Bone marrow (tissue), 2 donors: ENCODE data around the gene CDSN.
"Not testable (repeated sequence)": the region's sequence is repeated elsewhere in the genome, so short reads cannot be mapped to it uniquely, and the experiment has no call there.

Experiments
- DNase-seq, 2 donors: peaks; one replicate each; lab custom pipeline; 2025; lab: John Stamatoyannopoulos, UW

CDSN gene

DNA sequence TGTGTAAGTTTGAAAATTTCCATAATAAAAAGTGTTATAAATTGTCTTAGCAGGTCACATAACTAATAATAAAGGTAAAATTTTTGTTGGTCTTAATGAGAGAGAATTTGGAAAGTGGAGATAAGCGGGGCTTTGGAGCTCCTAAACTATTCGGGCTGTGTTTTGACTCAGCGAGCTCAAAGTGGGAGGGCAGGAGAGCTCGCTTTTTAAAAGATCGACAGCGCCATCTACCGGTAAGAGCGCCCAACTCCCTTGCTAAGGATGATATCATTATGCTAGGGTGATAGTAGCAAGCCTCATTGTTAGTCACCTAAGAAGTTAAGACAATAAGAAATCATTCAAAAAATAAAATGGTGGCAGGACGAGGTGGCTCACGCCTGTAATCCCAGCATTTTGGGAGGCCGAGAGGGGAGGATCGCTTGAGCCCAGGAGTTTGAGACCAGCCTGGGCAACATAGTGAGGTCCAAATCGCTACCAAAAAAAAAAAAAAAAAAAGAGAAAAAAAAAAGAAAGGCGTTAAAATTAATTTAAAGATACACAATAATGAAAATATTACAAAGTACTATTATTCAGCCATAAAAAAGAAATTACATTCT is 32.7 kb downstream of the CDSN start:
- DNase-seq: peak; percentile 57 to 86

DNA sequence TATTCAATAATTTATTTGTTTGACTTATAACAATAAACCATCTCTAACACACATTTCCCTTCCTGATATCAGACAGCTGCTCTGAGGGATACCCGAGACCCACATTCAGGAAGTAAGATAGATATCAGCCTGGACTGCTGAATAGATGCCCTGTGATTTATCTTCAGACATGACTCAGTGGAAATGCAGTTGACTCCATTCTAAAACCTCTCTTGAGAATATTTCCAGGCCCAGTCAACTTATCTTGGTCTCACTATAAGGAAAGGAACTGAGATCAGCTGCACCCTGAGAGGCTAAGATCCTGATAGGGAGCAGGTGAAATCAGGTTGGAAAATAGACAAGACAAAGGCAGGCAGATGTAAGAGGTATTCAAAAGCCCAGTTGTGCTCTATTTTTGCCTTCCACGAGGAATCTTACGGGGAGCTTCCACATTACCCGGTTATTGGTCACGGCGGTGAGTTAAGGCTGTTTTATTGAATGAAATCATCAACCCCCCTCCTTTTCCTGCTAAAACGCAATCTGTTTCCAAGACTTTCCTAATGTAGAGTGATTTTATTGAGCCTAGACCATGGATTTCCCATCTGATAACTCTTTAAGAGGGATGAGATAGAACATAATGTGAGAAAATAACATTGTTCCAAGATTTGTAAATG is 33.3 kb downstream of the CDSN start:
- DNase-seq: peak in 1 of 2 donors; percentile 43

DNA sequence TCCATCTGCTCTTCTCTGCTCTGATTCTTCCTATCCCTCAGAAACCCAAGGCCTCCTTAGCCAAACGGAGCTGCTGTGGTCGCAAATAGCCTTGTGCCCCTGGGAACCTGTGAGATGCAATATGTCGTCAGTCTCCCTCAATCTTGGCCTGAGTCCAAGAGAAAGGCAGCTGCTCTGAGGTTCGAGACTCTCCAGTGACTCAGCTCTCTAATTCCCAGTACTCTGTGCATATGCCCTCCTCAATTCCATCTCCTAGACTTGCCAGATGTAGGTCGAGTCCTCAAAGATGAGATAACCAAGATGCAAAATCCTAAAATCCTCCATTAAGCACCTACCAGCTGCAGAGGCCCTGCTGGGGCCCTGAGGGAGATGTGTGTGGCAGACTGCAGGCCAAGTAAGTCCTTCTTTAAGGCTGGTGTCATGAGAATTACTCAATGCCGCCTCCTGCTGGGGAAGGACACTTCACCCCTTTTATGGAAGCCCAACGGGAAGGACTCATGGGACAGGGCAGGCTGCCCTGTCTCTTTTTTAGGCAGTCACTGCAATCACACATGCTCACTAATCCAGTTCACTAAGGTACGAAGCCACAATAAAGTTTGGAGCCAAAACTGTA is 36.4 kb downstream of the CDSN start:
- DNase-seq: no peak

DNA sequence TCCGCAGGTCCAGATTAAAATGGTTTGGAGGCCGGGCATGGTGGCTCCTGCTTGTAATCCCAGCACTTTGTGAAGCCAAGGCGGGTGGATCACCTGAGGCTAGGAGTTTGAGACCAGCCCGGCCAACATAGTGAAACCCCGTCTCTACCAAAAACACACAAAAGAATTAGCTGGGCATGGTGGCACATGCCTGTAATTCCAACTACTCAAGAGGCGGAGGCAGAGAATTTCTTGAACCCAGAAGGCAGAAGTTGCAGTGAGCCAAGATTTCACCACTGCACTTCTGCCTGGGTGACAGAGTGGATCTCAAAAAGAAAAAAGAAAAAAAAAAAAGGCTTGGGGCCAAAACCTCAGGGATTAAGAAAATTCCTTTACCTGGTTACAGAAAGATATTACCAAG is 38.4 kb downstream of the CDSN start:
- DNase-seq: no peak

DNA sequence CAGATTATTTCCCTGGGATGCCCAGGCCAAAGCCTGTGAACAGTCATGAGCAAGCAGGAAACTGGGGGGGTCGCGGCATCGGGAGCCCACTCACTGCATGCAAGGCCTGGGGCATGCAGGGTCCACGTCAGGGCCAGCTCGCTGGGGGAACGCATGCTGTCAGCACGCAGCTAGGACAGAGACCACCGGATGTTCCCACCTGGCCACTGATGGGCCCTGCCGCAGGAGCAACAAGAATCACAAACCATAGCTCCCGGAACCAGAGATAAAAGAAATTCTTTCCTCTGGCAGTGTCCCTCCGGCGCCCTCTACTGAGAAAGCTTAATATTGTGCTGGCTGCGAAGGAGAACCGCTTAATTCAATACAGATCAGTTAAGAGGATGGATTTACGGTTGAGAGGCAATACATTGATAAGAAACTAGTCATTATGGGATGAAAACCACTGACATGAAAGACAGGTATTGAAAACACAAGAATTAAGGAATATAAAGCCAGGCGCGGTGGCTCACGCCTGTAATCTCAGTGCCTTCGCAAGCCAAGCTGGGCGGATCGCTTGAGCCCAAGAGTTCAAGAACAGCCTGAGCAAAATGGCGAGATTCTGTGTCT is 40.5 kb downstream of the CDSN start:
- DNase-seq: peak in 1 of 2 donors; percentile 60

DNA sequence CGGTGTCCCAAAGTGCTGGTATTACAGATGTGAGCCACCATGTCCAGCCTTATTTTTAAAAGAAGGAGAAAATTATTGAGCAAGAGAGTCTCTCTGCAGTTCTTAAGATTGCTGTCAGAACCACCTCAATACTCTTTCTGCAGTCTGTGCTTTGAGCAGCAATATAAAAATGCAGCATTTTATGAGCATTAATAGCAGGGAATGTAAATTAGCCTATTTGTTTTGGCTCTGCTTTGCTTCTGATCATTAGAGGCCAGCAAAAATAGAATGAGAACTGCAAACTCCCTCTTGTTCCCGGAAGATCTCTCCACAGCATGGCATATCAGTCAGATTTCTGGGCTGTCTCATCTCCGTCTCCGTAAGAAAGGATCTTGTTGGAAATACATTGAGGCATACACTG is 43.6 kb downstream of the CDSN start:
- no peak for DNase-seq

DNA sequence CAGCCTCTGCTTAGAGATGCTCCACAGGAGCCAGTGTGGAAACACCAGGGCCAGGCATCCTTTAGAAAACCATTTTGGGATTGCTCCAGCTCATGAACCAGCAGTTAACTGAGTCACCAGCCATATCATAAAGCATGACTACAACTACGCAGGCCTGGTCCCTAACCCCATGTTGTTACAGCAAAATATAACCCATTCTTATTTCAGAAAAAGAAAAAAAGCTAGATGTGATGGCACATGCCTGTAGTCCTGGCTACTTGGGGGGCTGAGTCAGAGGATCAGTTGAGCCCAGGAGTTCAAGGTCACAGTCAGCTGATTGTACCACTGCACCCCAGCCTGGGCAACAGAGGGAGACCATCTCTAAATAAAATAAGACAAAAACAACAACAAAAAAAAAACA is 44.7 kb downstream of the CDSN start:
- DNase-seq: no peak

DNA sequence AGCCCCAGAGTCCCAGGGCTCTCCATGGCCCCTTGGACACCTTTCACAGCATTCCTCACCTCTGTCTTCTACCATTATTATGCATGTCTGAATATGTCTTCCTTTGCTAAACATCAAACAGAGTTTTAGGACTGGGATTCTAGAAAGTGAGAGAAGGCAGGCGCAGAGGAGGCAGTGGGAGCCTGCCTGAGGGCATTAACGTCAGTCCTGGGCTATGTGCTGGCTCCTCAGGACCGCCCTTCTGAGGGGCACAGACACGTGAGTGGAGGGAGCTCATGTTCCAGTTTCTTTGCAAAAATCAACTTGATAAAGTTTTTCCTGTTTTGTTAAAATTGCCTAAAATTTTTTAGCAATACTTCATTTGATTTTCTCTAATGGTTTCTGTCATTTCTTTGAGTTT is 45.8 kb downstream of the CDSN start:
- no peak for DNase-seq

DNA sequence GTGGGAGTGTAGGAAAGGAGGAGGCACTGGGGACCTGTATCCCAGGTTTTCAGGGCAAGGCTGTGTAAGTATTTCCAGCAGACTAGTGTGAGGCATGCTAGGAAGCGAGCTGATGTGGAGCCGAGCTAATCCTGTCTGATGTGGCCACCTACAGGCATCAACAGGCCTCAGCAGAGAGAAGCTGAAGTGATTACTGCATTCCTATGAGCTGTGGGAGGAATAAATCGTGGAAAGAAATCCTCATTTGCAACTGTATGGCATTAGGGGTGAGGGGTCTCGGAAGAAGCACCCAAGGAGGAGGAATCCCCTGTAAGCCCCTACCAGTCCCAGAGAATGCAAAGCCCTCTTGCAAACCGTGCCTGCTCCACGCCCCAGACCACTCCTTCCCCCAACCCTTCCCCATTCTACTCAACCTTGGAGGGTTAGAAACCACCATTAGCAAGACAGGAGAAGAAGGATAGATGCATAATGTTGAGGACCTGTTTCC is 49.5 kb downstream of the CDSN start:
- DNase-seq: no peak

DNA sequence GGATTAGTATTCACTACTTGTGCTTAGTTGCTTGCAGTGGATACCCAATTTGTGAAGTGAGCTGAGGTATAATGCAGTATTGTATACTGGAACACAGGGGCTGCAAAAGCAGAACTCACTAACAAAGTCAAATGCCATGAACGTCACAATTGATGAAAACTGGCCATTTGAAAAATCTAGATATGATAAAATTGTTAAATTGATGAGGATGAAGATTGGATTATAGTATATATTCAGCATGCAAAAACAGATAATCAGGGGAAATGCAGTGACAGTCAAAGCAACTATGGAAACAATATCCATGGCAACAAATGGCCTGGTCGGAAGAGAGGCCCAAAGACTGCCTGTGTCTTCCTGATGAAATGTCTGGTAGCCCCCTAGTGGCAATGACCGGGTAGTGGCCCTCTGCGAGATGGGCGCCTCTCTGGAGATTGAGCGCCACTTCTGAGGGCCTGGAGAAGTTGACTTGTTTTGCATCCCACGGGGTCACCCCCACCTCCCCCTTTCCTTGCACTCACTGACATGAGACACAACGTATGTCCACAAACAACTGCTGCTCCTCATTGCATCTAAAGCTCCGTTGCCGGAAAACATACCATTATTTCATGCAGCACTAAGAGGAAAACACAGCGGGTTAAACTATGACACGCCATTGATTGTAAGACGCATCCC is 51.4 kb downstream of the CDSN start:
- peak; percentile 17 to 71 for DNase-seq

DNA sequence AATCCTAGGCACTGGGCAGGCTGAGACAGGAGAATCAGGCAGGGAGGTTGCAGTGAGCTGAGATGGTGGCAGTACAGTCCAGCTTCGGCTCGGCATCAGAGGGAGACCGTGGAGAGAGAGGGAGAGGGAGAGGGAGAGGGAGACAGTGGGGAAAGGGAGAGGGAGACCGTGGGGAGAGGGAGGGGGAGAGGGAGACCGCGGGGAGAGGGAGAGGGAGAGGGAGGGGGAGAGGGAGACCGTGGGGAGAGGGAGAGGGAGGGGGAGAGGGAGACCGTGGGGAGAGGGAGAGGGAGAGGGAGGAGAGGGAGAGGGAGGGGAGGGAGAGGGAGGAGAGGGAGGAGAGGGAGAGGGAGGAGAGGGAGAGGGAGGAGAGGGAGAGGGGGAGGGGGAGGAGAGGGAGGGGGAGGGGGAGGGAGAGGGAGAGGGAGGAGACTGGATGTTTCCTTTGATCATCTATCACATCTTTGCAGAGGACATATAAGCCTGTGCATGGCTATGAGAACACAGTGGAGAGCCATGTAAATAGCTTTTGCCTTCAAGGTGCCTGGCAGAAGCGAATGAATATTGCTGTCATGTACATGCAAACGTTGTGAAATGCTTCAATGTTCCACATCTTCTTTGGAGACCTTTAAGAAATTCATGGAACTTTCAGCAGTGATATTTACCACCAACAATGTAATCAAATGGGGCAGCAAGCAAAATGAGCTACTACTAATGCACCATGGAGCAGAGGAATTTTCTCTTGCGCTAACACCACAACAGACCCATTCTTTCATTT is 52.2 kb downstream of the CDSN start:
- DNase-seq: not testable (repeated sequence)

DNA sequence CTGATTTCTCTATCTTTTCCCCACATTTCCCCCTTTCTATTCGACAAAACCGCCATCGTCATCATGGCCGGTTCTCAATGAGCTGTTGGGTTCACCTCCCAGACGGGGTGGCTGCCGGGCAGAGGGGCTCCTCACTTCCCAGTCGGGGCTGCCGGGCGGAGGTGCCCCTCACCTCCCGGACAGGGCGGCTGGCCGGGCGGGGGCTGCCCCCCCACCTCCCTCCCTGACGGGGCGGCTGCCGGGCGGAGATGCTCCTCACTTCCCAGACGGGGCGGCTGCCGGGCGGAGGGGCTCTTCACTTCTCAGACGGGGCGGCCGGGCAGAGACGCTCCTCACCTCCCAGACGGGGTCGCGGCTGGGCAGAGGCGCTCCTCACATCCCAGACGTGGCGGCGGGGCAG is 53.2 kb downstream of the CDSN start:
- DNase-seq: not testable (repeated sequence)

DNA sequence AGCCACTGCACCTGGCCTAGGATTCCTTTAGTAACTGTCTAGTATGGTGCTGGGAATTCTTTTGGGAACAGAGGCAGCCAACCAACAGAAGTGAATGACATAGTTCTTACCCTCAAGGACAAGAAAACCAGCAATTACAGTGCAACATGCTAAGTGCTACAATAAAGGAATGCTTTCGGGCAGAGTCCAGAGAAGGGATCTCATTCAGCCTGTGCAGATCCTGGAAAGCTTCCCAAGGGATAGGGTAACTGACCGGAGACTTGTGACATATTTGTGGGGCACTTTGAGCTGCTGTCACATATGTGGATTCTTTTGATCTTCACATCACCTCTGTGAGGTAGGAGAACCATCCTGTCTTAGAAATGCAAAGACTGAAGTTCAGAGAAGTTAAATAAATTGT is 54.7 kb downstream of the CDSN start:
- DNase-seq: no peak
